Bronchial epithelial cell (primary cell): ENCODE data around the gene TANC1. TPM values are rescaled to one million over a fixed set of nuclear protein-coding genes. Genes with fewer than 3 reads are reported as not detected.

ENCODE experiments used
- DNase-seq: peaks from one replicate; pipeline ENCODE4 v3.0.0-alpha.2; 2010; ENCODE audit warnings: low read depth
- FAIRE-seq: peaks from 2 replicates; lab custom pipeline; 2011; peaks lifted over from hg19 to GRCh38; lab: Jason Lieb, UNC
- H3K27me3 ChIP-seq: 2 replicates; pipeline ENCODE4 v1.5.1; 2011; ENCODE audit warnings: low read length; ENCODE audit not compliant: control insufficient read depth, insufficient read depth
- H3K36me3 ChIP-seq: 2 replicates; pipeline ENCODE4 v1.5.1; 2011; ENCODE audit warnings: low read length; ENCODE audit not compliant: control insufficient read depth, insufficient read depth
- H3K4me3 ChIP-seq: 2 replicates; pipeline ENCODE4 v1.5.1; 2011; ENCODE audit warnings: mild to moderate bottlenecking, low read depth, low read length, control low read depth
- total RNA-seq: library from RNA; depleted of rRNA; stranded (reverse); fragments of >200 nt; gene quantifications from 2 replicates; pipeline ENCODE4 v1.2.1, GENCODE V29; 2014
- TF ChIP-seq, protein P1 (sequence below): IDR thresholded peaks from 2 replicates; pipeline ENCODE4 v1.5.1; 2011; ENCODE audit warnings: mild to moderate bottlenecking, moderate library complexity, low read length, control low read depth, inconsistent platforms; ENCODE audit not compliant: insufficient read depth, severe bottlenecking

The TANC1 gene
- total RNA-seq, 1 donor from 2014 or later, result 29.5 TPM

DNA sequence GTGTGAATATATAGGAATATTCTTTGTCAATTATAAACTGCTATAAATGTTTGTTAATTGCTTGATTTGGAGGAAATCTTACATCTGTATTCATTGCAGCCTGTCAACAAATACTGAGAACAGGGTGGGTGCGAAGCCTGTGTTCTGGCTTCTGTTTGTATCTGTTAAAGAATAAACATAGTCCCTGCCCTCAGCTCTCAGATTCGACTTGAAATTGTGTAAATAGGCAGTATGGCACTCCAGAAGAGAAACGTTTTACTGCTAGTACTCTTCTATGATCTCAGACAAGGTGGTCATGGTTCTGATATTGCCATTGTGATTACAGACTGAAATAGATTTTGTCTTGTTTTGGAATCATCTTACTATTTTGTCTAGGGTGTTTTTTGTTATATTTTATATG lies 92.1 kb downstream of the TANC1 start:
- Histone ChIP-seq H3K4me3 (no peak overlapping the region), H3K27me3 (no peaks in the 10 kb centered on the region), H3K36me3 (peaks cover 6% of the 10 kb centered on the region)
- FAIRE-seq (no peak), DNase-seq (no peak)
- TF ChIP-seq, protein P1, sequence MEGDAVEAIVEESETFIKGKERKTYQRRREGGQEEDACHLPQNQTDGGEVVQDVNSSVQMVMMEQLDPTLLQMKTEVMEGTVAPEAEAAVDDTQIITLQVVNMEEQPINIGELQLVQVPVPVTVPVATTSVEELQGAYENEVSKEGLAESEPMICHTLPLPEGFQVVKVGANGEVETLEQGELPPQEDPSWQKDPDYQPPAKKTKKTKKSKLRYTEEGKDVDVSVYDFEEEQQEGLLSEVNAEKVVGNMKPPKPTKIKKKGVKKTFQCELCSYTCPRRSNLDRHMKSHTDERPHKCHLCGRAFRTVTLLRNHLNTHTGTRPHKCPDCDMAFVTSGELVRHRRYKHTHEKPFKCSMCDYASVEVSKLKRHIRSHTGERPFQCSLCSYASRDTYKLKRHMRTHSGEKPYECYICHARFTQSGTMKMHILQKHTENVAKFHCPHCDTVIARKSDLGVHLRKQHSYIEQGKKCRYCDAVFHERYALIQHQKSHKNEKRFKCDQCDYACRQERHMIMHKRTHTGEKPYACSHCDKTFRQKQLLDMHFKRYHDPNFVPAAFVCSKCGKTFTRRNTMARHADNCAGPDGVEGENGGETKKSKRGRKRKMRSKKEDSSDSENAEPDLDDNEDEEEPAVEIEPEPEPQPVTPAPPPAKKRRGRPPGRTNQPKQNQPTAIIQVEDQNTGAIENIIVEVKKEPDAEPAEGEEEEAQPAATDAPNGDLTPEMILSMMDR, result no peak

DNA sequence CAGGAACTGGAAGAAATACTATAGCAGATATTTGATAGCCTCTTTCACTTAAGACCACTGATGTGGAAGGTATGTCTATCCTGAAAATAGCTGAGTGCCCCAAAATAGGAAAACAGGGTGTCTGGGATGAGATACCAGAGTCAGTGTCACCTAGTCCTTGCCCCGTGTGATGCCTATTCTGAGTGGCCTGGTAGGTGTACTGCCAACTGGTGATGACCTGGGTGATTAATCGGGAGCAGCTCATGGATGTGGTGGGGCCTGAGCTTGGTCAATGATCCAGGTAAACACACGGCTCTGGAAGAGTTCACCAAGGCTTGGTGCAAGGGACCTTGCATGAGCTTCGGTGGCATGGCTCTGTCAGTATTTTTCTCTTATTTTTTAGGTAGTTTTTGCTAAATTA lies 95.2 kb downstream of the TANC1 start:
- no peak for FAIRE-seq

DNA sequence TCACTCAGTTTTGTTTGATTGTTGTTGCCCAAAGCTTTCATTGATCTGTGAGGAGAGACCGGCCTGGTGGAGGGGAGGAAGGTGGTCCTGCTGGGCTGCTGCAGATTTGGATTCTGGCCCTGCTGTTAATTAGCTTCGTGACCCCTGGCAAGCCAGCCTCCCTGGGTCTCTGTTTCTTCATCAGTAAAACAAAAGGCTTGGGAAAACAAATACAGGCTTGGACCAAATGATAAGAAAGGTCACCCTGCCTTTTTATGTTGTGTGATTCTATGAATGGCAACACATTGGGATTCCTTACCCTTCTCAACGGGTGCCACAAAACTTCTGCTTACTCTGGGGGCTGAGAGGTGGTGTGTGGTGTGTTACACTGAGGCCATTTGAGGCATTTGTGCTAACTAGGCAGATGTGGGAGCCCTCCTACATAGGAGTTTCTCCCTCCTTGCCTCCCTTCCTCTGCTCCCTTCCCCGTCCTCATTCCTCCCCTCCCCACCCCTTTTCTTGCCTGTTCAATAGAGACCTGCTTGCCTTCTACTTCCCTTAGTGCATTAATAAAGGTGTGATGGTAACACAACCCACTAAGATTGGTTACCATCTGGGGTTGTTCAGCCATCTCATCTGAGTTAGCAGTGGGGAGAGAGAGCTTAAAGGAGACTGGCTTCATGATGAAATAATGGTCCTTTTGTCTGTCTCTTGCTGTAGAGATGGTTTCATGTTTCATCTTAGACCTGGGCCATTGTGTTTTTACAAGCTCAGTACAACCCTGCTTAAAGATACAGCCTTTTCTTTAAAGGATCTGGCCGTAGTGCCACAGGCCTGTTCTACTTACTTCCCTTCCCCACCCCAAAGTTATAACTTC lies 96.2 kb downstream of the TANC1 start:
- FAIRE-seq (no peak), DNase-seq (peak; percentile 42)
- TF ChIP-seq, protein P1, result no peak
- Histone ChIP-seq H3K36me3 (peaks cover 4% of the 10 kb centered on the region), H3K27me3 (no peaks in the 10 kb centered on the region), H3K4me3 (no peak overlapping the region)

More for the DNA sequence above, 95.2 kb downstream of the TANC1 start:
- Histone ChIP-seq H3K27me3 (no peaks in the 10 kb centered on the region), H3K36me3 (peaks cover 4% of the 10 kb centered on the region), H3K4me3 (no peak overlapping the region)
- no peak for DNase-seq
- TF ChIP-seq, protein P1, result no peak

DNA sequence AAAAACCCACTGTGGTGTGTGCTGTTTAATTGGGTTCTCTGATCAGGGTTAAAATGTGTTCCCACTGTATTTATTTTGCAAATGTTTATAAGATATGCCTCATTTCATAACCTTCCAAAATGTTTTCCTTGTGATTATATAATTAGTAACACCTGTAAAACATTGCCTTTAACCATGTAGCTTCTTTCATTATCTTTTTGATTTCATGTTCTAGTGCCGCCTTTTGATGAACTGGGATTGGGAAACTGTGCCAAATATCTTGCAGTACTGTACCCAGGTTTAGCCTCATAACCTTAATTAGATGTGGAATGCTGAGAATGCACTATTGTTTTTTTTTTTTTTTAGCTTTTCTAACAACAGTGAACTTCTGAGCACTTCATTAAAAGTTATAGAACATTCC lies 96.9 kb downstream of the TANC1 start:
- Histone ChIP-seq H3K36me3 (peaks cover 4% of the 10 kb centered on the region), H3K27me3 (no peaks in the 10 kb centered on the region), H3K4me3 (no peak overlapping the region)
- FAIRE-seq, result no peak
- no peak for DNase-seq
- TF ChIP-seq, protein P1, result no peak

DNA sequence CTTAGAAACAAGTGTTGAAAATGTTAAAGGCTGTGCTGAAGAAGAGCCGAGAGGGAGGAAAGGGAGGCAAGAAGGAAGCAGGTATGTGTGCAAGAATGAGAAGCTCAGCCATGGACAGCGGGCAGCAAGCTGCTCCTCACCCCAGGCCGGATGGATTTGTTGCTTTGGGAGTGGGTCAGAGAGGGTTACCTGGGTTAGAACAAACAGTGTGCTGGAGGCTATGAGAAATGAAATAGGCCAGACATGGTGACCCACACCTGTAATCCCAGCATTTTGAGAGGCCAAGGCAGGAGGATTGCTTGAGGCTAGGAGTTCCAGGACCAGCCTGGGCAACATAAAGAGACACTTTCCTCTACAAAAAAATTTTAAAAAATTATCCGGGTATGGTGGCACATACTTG lies 97.5 kb downstream of the TANC1 start:
- TF ChIP-seq, protein P1, result no peak
- DNase-seq, result no peak
- Histone ChIP-seq H3K36me3 (peaks cover 2% of the 10 kb centered on the region), H3K4me3 (no peak overlapping the region), H3K27me3 (no peaks in the 10 kb centered on the region)
- no peak for FAIRE-seq
